Measurements from ENCODE around the gene WRAP73.

Gene WRAP73
- total RNA-seq: 30.6 to 46.4 reads per million in 2 donors

GRCh38 chr1:3649342-3650247 lies at the start of gene WRAP73:
Gene WRAP73 (minus strand): TSS chr1:3650103. CDS start chr1:3649999, 104 bp downstream.
- DNase-seq: peak; percentile 80

GRCh38 chr1:3699596-3699995 lies 49.7 kb upstream of the WRAP73 start:
- no peak for DNase-seq

DNA sequence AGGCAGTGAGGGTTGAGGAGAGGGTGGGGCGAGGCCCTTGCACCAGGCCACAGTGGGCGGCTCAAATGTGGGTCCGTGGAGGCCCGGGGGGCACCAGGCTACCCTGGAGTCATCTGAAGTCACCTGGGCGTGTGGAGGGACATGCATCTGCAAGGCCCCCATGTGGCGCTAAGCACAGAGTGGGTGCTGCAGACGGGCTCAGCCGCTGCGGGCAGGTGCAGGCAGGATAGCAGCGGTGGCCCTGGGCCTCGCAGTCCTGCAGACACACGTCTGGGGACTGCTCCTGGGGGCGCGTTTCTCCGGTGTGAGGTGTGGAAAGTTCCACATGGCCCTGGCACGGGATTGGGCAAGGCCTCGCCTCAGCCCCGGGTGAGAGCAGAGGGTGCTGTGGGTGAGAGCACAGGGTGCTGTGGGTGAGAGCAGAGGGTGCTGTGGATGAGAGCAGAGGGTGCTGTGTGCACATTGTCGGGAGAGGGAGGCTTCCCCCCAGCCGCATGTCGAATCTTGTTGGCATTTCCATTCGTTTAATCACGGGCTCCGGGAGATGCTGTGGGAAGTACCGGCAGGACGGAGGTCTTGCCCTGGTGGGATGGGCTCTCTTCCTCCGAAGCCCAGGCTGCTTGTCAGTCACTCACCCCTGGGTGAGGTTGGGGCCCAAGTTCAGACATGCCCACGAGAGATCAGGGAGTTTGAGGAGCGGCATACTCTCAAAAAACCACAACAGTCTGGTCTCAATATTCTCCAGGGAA lies 48.9 kb upstream of the WRAP73 start:
- no peak for DNase-seq

DNA sequence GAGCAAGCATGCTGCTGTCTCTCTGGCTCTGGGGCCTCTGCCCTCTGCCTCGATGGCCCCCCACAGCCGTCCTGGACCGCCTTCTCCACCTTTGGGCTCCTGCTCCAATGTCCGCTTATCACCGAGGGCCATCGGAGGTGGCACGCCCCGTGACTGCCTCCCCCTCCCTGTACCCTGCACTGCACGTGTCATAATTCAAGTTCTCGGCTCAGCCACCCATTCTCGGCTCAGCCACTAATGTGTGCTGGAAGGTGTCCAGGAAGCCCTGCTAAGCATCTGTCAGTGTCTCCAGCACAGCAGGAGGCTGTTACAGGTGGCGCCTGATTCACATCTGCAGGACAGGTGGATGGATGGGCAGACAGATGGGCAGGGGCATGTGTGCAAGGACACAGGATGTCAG lies 47.9 kb upstream of the WRAP73 start:
- DNase-seq: no peak

GRCh38 chr1:3697104-3697503 lies 47.2 kb upstream of the WRAP73 start:
- no peak for DNase-seq

DNA sequence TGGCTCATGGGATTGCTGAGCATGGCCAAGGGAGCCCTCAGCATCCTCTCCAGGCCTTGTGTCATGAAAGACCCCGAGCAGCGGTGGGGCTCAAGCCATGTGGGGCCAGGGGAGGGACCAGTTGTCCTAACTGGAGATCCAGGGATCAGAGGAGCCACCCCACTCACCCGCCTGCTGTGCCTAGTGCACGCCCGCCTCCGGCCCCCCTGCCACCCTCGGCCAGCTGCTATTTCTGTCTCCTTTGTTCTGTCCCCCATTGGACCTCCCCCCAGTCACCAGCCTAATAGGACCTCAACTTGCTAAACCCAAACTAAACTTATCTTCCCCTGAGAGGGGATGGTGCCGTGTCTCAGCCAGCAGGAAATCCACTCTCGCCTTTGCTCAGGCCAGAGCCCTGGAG lies 46.8 kb upstream of the WRAP73 start:
- DNase-seq: no peak

DNA sequence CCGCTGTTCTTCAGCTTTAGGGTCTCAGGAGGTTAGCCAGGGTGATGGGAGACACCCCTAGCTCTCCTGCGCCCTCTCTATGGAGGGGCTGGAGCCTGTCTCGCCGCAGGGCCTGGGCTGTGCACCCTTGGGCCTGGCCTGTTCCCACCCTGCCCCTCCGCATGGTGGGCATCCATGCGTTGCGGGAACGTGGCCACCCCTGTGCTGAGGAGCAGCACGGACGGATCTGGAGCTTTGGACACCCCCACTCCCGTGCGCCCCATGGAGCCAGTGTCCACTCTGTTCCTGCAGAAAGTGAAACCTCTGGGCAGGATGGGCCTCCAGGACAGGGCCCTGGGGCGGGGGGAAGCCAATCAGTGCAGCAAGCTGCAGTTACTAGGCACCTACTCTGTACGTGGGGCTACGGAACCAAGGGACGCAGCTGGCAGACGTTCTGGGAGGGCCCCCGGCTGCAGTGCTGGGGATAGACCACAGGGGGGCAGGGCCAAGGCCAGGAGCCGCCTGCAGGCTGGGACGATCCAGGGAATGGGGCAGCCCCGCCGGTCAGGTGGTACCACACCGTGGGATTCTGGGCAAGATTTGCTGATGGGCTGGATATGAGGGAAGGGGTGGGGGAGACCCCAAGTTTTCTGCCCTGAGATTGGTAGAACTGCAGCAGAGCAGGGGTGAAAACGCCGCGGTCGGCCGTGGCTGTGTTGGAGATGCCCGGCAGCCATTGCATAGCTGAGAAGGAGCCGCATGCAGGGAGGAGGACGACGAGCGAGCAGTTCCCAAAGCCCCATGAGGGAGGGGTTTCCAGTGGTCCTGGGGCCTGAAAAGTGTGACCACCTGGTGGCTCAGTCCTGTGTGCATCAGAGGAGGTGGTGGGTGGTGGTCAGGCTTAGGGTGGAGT lies 45.7 kb upstream of the WRAP73 start:
- DNase-seq: no peak

GRCh38 chr1:3693321-3693720 lies 43.4 kb upstream of the WRAP73 start:
- no peak for DNase-seq

DNA sequence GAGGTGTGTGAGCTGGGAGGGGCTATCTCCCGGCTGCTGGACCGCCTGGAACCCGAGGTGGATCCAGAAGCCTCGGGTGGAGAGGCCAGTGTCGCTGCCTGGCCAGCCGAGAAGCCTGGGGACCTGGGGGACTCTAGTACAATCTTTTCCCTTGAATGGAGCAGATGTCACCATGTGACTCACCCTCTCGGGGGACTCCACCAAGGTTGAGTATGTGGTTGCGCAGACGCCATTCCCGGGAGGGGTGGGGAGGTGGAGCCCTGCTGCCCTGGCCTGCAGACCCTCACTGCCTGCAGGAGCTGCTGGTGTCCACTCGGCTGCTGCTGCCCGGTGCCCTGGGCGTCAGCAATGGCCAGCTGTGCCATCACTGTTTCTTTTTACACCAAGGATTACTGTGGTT lies 42.7 kb upstream of the WRAP73 start:
- DNase-seq: no peak

- DNase-seq: no peak
Observed at GRCh38 chr1:3691421-3692204, 41.7 kb upstream of the WRAP73 start.

DNA sequence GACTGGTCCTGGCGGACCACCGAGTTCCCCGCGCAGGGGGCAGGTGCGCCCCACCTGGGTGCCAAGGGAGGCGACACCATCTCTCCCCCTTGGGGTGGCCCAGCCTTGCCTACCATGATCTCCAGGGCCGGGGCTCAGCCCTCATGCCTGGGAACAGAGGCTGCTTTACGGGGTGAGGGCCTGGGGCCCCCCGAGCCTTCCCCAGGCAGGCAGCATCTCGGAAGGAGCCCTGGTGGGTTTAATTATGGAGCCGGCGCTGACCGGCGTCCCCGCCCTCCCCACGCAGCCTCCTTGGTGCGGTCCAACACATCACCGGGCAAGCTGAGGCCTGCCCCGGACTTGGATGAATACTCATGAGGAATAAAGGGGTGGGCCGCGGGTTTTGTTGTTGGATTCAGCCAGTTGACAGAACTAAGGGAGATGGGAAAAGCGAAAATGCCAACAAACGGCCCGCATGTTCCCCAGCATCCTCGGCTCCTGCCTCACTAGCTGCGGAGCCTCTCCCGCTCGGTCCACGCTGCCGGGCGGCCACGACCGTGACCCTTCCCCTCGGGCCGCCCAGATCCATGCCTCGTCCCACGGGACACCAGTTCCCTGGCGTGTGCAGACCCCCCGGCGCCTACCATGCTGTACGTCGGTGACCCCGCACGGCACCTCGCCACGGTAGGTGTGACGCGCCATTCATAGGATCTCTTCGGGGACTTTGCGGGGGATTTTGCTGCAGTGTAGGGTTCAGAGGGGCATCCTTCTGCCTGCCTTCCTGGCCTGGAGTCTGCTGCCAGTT lies 40.6 kb upstream of the WRAP73 start:
- DNase-seq: no peak

DNA sequence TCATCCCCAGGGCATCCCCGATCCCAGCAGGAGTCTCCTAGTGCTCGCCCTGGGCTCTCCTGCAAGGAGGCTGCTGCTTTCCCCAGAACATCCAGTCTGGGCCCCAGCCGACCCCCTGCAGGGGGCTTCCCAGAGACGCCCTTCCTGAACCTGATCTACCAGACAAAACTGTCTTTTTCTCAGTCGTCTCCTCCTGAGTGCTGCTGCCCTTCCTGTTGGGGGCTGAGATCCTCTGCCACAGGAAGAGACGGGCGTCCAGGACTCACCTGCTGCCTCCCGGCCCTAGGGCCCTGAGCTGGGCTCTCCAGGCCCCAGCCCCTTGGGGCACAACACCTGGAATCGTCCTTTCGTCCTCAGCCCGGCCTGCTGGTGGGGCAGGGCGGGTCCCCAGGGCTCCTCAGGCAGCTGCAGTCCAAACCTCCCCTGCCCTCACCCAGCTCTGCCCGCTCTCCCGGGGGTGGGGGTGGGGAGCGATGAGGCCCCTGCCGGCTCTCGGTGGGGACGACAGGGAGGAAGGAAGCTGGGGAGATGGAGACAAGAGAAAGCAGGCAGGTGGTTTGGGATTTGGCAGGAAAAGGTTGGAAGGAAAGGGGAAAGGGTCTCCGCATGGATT lies 39.3 kb upstream of the WRAP73 start:
- DNase-seq: no peak

GRCh38 chr1:3688356-3689137 lies 38.6 kb upstream of the WRAP73 start:
- no peak for DNase-seq

DNA sequence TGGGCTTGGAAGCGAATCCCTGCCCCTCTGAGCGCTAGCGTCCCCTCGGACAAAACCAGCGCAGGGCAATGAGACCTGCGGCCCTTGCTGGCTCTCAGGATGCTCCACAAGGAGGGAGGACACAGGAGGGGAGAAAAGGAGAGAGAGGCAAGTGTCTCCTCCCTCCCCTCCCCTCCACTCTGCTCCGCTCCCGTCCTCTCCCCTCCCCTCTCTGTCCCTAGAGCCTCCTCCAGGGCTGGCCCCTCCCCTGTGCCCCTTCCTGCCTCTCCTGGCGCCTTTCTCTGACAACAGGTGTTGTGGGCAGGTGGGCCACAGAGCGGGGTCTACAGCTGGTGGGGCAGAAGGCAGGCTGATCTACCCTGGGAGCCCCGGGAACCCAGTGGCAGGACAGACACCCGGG lies 37.6 kb upstream of the WRAP73 start:
- no peak for DNase-seq

GRCh38 chr1:3685906-3686305 lies 36.0 kb upstream of the WRAP73 start:
- DNase-seq: no peak

DNA sequence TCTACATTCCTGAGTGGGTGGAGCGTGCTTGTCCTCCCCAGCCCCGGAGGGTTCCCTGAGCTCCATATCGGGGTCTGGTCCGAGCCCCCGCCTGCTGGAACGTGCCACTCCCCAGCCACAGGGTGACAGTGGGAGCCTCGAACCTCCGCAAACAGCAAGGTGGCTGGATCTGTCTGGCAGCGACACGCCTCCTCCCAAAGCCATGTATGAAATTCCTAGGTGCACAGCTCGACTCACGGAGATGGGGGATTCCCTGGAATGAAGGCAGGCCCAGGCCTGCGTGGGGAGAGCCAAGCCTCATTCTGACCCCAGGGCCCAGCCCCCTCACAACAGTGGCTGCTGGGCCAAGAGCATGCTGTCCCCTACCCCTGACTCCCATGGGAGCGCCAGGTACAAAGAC lies 35.3 kb upstream of the WRAP73 start:
- no peak for DNase-seq

DNA sequence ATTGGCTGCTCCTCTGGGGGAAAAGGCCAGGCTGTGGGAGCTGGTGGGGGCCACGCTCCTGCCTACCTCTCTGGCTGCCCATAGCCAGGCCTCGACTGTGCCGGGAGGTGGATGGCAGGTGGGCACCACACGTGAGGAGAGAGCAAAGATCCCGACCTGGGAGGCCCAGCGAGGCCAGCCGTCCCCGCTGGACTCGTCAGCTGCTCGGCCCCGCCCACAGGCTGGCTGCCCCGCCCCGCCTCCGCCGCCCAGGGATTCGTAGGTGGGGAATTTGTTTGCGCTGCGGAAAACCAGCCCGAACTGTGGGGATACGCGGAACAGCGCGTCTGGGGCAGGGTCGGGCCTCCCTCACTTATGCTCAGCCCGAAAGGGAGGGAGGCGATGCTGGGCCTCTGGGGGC lies 34.1 kb upstream of the WRAP73 start:
- no peak for DNase-seq

DNA sequence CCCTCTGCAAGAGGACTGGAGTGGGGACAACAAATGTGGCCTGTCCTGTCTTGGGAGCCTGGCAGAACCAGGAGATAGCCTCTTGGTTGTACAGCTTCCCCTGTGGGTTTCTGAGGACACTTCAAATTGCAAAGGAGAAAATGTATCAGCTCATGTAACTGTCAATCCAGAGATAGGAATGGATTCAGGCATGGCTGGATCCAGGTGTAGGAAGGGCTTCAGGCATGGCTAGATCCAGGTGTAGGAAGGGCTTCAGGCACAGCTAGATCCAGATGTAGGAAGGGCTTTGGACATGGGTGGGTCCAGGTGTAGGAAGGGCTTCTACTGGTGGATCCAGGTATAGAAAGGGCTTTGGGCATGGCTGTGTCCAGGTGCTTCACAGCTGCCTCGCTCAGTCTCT lies 33.3 kb upstream of the WRAP73 start:
- DNase-seq: no peak

GRCh38 chr1:3681898-3682806 lies 32.2 kb upstream of the WRAP73 start:
- DNase-seq: no peak
